Keratinocyte (primary cell): ENCODE results near the gene NT5DC4. TPM values are rescaled to one million over a fixed set of nuclear protein-coding genes. Genes with fewer than 3 reads are reported as not detected.

ENCODE experiments used
- DNase-seq: peaks from one replicate; pipeline ENCODE4 v3.0.0-alpha.2; 2011; ENCODE audit warnings: low read depth, missing footprints, low spot score
- FAIRE-seq: peaks from 2 replicates; lab custom pipeline; 2011; peaks lifted over from hg19 to GRCh38; lab: Jason Lieb, UNC
- H2AFZ ChIP-seq: 2 replicates; pipeline ENCODE4 v1.6.0; 2012; ENCODE audit warnings: low read length, control low read depth, inconsistent platforms; ENCODE audit not compliant: control insufficient read depth
- H3K27ac ChIP-seq: 2 replicates; pipeline ENCODE4 v1.5.1; 2011; ENCODE audit warnings: low read length; ENCODE audit not compliant: control insufficient read depth, insufficient read depth
- H3K27me3 ChIP-seq: 3 replicates; pipeline ENCODE4 v1.6.0; 2011; ENCODE audit warnings: low read length; ENCODE audit not compliant: control insufficient read depth, insufficient read depth; ENCODE audit errors: extremely low read depth
- H3K36me3 ChIP-seq, 2 experiments: 2 replicates in 1 of 2; 3 replicates in 1 of 2; pipeline ENCODE4 v1.5.1; 2011; ENCODE audit warnings: low read length in 2 of 2, mild to moderate bottlenecking in 1 of 2; ENCODE audit not compliant: control insufficient read depth in 2 of 2, insufficient read depth in 2 of 2; ENCODE audit errors: extremely low read depth in 1 of 2
- H3K4me1 ChIP-seq: 3 replicates; pipeline ENCODE4 v1.5.1; 2011; ENCODE audit warnings: low read length; ENCODE audit not compliant: control insufficient read depth, insufficient read depth; ENCODE audit errors: extremely low read depth
- H3K4me2 ChIP-seq: 3 replicates; pipeline ENCODE4 v1.6.0; 2011; ENCODE audit warnings: low read depth, low read length; ENCODE audit not compliant: control insufficient read depth, insufficient read depth; ENCODE audit errors: extremely low read depth
- H3K4me3 ChIP-seq, 3 experiments: fragments of 200-600 bp in 1 of 3; sonication (generic) in 1 of 3; 2 replicates in 2 of 3; 3 replicates in 1 of 3; pipeline ENCODE4 v1.5.1; 2011 to 2016; ENCODE audit warnings: low read length in 3 of 3, mild to moderate bottlenecking in 3 of 3, control low read depth in 2 of 3, inconsistent platforms in 1 of 3, low read depth in 1 of 3, mixed read lengths in 1 of 3, mixed run types in 1 of 3, moderate library complexity in 1 of 3; ENCODE audit not compliant: control insufficient read depth in 2 of 3, insufficient read depth in 2 of 3; ENCODE audit errors: extremely low read depth in 1 of 3
- H3K79me2 ChIP-seq: 2 replicates; pipeline ENCODE4 v1.6.0; 2012; ENCODE audit warnings: low read length; ENCODE audit not compliant: control insufficient read depth, insufficient read depth
- H3K9ac ChIP-seq: 3 replicates; pipeline ENCODE4 v1.6.0; 2011; ENCODE audit warnings: low read length; ENCODE audit not compliant: control insufficient read depth, insufficient read depth; ENCODE audit errors: extremely low read depth
- H3K9me1 ChIP-seq: 3 replicates; pipeline ENCODE4 v1.6.0; 2011; ENCODE audit warnings: low read length; ENCODE audit not compliant: control insufficient read depth, insufficient read depth; ENCODE audit errors: extremely low read depth
- H3K9me3 ChIP-seq: 2 replicates; pipeline ENCODE4 v1.5.1; 2012; ENCODE audit warnings: low read depth, low read length; ENCODE audit not compliant: control insufficient read depth
- H4K20me1 ChIP-seq: 3 replicates; pipeline ENCODE4 v1.6.0; 2011; ENCODE audit warnings: low read length; ENCODE audit not compliant: control insufficient read depth, insufficient read depth; ENCODE audit errors: extremely low read depth
- CTCF ChIP-seq, 3 experiments: IDR thresholded peaks in 1 of 3; conservative IDR thresholded peaks in 1 of 3; optimal IDR thresholded peaks in 1 of 3; 2 replicates in 2 of 3; 3 replicates in 1 of 3; pipeline versions ENCODE3 to v1.5.1; 2011; ENCODE audit warnings: low read length in 3 of 3, mild to moderate bottlenecking in 3 of 3, moderate library complexity in 2 of 3, control low read depth in 1 of 3, inconsistent platforms in 1 of 3; ENCODE audit not compliant: insufficient read depth in 2 of 3; ENCODE audit errors: extremely low read depth in 1 of 3
- EZH2 ChIP-seq: IDR thresholded peaks from one replicate; pipeline ENCODE4 v1.6.1; 2012; ENCODE audit warnings: inconsistent platforms, mild to moderate bottlenecking, low read length, moderate library complexity
- dilution Hi-C: fragments of 300-500 bp; cut with MboI; formaldehyde crosslinking; loops from one replicate; pipeline ENCODE4 v1.7.0; 2020; ENCODE audit warnings: low sequenced_read_pairs; ENCODE audit not compliant: extremely low pct_ligation_motif_present
- polyA plus RNA-seq, 5 experiments: library from polyadenylated mRNA; depleted of rRNA in 3 of 5; stranded (reverse) in 3 of 5; stranded (forward) in 1 of 5; unstranded in 1 of 5; fragments of >200 nt; gene quantifications; 1 replicate in 1 of 5; 2 replicates in 3 of 5; 3 replicates in 1 of 5; pipeline versions ENCODE4 v1.2.1 to v1.2.3, GENCODE V29; 2011 to 2012; ENCODE audit warnings: missing spikeins in 2 of 5, low read depth in 1 of 5, low replicate concordance in 1 of 5

NT5DC4 gene
- polyA plus RNA-seq, 1 donor (not counting 4 experiments of a cell fraction or from before 2014, with no cell fraction given) = 1.00 TPM

GRCh38 chr2:112699984-112700667 is 20.7 kb upstream of the NT5DC4 start:
- no peak overlapping the region for H2AFZ ChIP-seq
- H3K79me2 ChIP-seq = no peaks in the 10 kb centered on the region
- dilution Hi-C loops = no loop called here
- no peaks in the 10 kb centered on the region for H3K36me3 ChIP-seq
- H3K4me3 ChIP-seq = no peak overlapping the region
- H3K4me1 ChIP-seq = no peaks in the 10 kb centered on the region
- FAIRE-seq (no peak), DNase-seq (no peak)
- H3K4me2 ChIP-seq = no peak overlapping the region
- no peaks in the 10 kb centered on the region for H3K9me1 ChIP-seq
- no peak overlapping the region for H3K9ac ChIP-seq
- no peaks in the 10 kb centered on the region for H3K9me3 ChIP-seq
- TF ChIP-seq CTCF (optimal IDR thresholded peaks at IDR 0.05 in 1 of 3, IDR thresholded peaks at IDR 0.05 in 1 of 3, conservative IDR thresholded peaks at IDR 0.05 in 1 of 3; ENCODE audit: extremely low read depth in 1 of 3, insufficient read depth in 2 of 3, low read length in 3 of 3) (no peak), EZH2 (no peak)
- no peaks in the 10 kb centered on the region for H3K27me3 ChIP-seq
- no peak overlapping the region for H3K27ac ChIP-seq
- H4K20me1 ChIP-seq = no peaks in the 10 kb centered on the region

GRCh38 chr2:112701052-112701451 is 19.8 kb upstream of the NT5DC4 start:
- Histone ChIP-seq H4K20me1 (no peaks in the 10 kb centered on the region), H3K27me3 (no peaks in the 10 kb centered on the region), H3K4me3 (no peak overlapping the region), H3K79me2 (no peaks in the 10 kb centered on the region), H3K36me3 (no peaks in the 10 kb centered on the region), H3K9ac (no peak overlapping the region), H2AFZ (no peak overlapping the region), H3K9me3 (no peaks in the 10 kb centered on the region), H3K4me1 (peaks cover 7% of the 10 kb centered on the region), H3K9me1 (no peaks in the 10 kb centered on the region), H3K27ac (no peak overlapping the region), H3K4me2 (no peak overlapping the region)
- dilution Hi-C loops = no loop called here
- TF ChIP-seq CTCF (optimal IDR thresholded peaks at IDR 0.05 in 1 of 3, IDR thresholded peaks at IDR 0.05 in 1 of 3, conservative IDR thresholded peaks at IDR 0.05 in 1 of 3; ENCODE audit: extremely low read depth in 1 of 3, insufficient read depth in 2 of 3, low read length in 3 of 3) = no peak
- no peak for TF ChIP-seq EZH2
- DNase-seq (no peak), FAIRE-seq (no peak)
